OCI-LY3 (cell line): ENCODE results near the gene ATXN2.
"Not testable (repeated sequence)": the region's sequence is repeated elsewhere in the genome, so short reads cannot be mapped to it uniquely, and the experiment has no call there.

ENCODE experiments used
- H2AFZ ChIP-seq: fragments of 200-600, 300-600 bp; shearing (Covaris generic); 2 replicates; pipeline ENCODE4 v1.6.0; 2014; ENCODE audit warnings: antibody characterized with exemption, low read depth, low read length
- H3K27ac ChIP-seq: fragments of 200-600, 300-600 bp; sonication (generic); 2 replicates; pipeline ENCODE4 v1.5.1; 2014; ENCODE audit warnings: mild to moderate bottlenecking, low read length, moderate library complexity, mixed read lengths
- H3K27me3 ChIP-seq: fragments of 200-600, 300-600 bp; sonication (generic); 2 replicates; pipeline ENCODE4 v1.6.1; 2014; ENCODE audit warnings: low read depth, low read length, mixed read lengths
- H3K36me3 ChIP-seq: fragments of 200-600, 300-600 bp; sonication (generic); replicated peaks from 2 replicates; pipeline ENCODE3; 2014; ENCODE audit warnings: low read depth, low read length, mixed read lengths
- H3K4me1 ChIP-seq: fragments of 300-600, 200-600 bp; sonication (generic); 2 replicates; pipeline ENCODE4 v1.6.1; 2014; ENCODE audit warnings: low read length, mixed read lengths
- H3K4me2 ChIP-seq: fragments of 200-600, 300-600 bp; sonication (generic); 2 replicates; pipeline ENCODE4 v1.6.1; 2014; ENCODE audit warnings: low read length, mixed read lengths
- H3K4me3 ChIP-seq: fragments of 300-600, 200-600 bp; sonication (generic); 2 replicates; pipeline ENCODE4 v1.5.1; 2014; ENCODE audit warnings: antibody characterized with exemption, mild to moderate bottlenecking, low read length, moderate library complexity
- H3K79me2 ChIP-seq: fragments of 300-600, 200-600 bp; shearing (Covaris generic); 2 replicates; pipeline ENCODE4 v1.6.1; 2014; ENCODE audit warnings: mild to moderate bottlenecking, low read length, mixed read lengths
- H3K9ac ChIP-seq: fragments of 300-600, 200-600 bp; shearing (Covaris generic); 2 replicates; pipeline ENCODE4 v1.6.0; 2014; ENCODE audit warnings: mild to moderate bottlenecking, low read length, moderate library complexity
- H3K9me3 ChIP-seq: fragments of 200-600, 300-600 bp; shearing (Covaris generic); 2 replicates; pipeline ENCODE4 v1.6.1; 2014; ENCODE audit warnings: low read length, mixed read lengths; ENCODE audit not compliant: insufficient read depth
- H4K20me1 ChIP-seq: fragments of 200-600, 300-600 bp; sonication (generic); 2 replicates; pipeline ENCODE4 v1.6.1; 2016; ENCODE audit warnings: low read length, mixed read lengths; ENCODE audit not compliant: insufficient read depth
- EZH2phosphoT487 ChIP-seq: fragments of 200-600 bp; shearing (Covaris generic); IDR thresholded peaks from 2 replicates; pipeline ENCODE4 v1.6.1; 2018; ENCODE audit warnings: antibody characterized with exemption, mixed run types, low read depth
- TF ChIP-seq, protein P1 (sequence below): fragments of 200-600, 300-600 bp; sonication (generic); IDR thresholded peaks from 2 replicates; pipeline ENCODE4 v1.5.1; 2014; ENCODE audit warnings: antibody characterized with exemption, low read length, low read depth

The ATXN2 gene

DNA sequence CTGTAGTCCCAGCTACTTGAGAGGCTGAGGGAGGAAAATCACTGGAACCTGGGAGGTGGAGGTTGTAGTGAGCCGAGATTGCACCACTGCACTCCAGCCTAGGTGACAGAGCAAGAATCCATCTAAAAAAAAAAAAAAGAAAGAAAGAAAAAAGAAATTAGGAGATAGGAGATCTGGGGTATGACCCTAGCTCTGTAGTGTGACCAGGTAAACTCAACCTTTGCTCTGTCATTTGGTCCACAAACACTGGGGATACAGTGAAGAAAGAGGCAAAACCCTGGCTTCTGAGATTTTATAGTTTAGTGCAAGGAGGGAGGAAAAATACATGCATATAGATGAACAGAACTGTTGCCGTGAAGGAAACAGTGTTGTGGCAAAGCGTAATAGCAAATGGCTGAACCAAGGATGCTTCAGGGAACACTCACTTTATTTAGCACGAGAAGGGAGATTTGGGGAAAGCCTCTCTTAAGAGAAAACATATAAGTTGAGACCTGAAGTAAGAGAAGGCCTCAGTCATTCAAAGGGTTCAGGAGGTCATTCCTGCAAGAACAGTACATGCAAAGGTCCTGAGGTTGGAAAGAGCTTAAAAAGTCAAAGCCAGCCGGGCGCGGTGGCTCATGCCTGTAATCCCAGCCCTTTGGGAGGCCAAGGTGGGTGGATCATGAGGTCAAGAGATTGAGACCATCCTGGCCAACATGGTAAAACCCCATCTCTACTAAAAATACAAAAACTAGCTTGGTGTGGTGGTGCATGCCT, 29.6 kb upstream of the ATXN2 start:
- H3K27ac ChIP-seq = no peak overlapping the region
- H3K4me1 ChIP-seq = no peaks in the 10 kb centered on the region
- no peaks in the 10 kb centered on the region for H3K9me3 ChIP-seq
- H4K20me1 ChIP-seq = no peaks in the 10 kb centered on the region
- no peaks in the 10 kb centered on the region for H3K79me2 ChIP-seq
- no peak overlapping the region for H3K4me3 ChIP-seq
- TF ChIP-seq, protein P1, sequence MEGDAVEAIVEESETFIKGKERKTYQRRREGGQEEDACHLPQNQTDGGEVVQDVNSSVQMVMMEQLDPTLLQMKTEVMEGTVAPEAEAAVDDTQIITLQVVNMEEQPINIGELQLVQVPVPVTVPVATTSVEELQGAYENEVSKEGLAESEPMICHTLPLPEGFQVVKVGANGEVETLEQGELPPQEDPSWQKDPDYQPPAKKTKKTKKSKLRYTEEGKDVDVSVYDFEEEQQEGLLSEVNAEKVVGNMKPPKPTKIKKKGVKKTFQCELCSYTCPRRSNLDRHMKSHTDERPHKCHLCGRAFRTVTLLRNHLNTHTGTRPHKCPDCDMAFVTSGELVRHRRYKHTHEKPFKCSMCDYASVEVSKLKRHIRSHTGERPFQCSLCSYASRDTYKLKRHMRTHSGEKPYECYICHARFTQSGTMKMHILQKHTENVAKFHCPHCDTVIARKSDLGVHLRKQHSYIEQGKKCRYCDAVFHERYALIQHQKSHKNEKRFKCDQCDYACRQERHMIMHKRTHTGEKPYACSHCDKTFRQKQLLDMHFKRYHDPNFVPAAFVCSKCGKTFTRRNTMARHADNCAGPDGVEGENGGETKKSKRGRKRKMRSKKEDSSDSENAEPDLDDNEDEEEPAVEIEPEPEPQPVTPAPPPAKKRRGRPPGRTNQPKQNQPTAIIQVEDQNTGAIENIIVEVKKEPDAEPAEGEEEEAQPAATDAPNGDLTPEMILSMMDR = no peak
- TF ChIP-seq EZH2phosphoT487 = no peak
- no peaks in the 10 kb centered on the region for H3K27me3 ChIP-seq
- no peaks in the 10 kb centered on the region for H3K36me3 ChIP-seq
- H2AFZ ChIP-seq = no peak overlapping the region
- no peak overlapping the region for H3K9ac ChIP-seq
- no peak overlapping the region for H3K4me2 ChIP-seq

GRCh38 chr12:111626230-111626629, 27.1 kb upstream of the ATXN2 start:
- no peak overlapping the region for H2AFZ ChIP-seq
- H3K27me3 ChIP-seq = no peaks in the 10 kb centered on the region
- H3K4me2 ChIP-seq = no peak overlapping the region
- H3K9me3 ChIP-seq = no peaks in the 10 kb centered on the region
- no peak for TF ChIP-seq EZH2phosphoT487
- TF ChIP-seq, protein P1 = no peak
- H3K9ac ChIP-seq = no peak overlapping the region
- H3K4me1 ChIP-seq = no peaks in the 10 kb centered on the region
- no peak overlapping the region for H3K4me3 ChIP-seq
- H3K27ac ChIP-seq = no peak overlapping the region
- no peaks in the 10 kb centered on the region for H3K79me2 ChIP-seq
- no peaks in the 10 kb centered on the region for H3K36me3 ChIP-seq
- no peaks in the 10 kb centered on the region for H4K20me1 ChIP-seq

DNA sequence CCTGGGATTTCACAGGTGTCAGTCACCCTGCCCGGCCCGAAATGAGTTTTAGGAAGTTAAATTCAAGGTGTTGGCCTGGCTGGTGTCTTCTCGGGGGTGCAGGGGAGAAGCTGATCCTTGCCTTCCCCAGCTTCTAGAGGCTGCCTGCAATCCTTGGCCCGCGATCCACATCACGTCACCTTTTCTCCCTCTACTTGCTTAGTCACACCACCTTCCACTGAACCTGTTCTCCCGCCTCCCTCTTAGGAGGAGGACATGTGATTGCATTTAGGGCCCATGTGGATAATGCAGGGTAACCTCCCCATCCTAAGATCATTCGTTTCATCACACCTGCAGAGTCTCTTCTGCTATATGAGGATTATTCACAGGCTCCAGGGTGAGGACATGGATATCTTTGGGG, 25.4 kb upstream of the ATXN2 start:
- no peaks in the 10 kb centered on the region for H3K36me3 ChIP-seq
- no peak overlapping the region for H3K4me2 ChIP-seq
- no peaks in the 10 kb centered on the region for H3K27me3 ChIP-seq
- TF ChIP-seq, protein P1 = no peak
- TF ChIP-seq EZH2phosphoT487 = no peak
- H3K79me2 ChIP-seq = no peaks in the 10 kb centered on the region
- H2AFZ ChIP-seq = no peak overlapping the region
- H3K27ac ChIP-seq = no peak overlapping the region
- H3K4me1 ChIP-seq = no peaks in the 10 kb centered on the region
- no peak overlapping the region for H3K9ac ChIP-seq
- H4K20me1 ChIP-seq = no peaks in the 10 kb centered on the region
- H3K9me3 ChIP-seq = no peaks in the 10 kb centered on the region
- no peak overlapping the region for H3K4me3 ChIP-seq

- not testable (repeated sequence) for H3K4me1 ChIP-seq, H2AFZ ChIP-seq, H3K4me2 ChIP-seq, H3K4me3 ChIP-seq, H3K79me2 ChIP-seq, H3K27me3 ChIP-seq, H3K9ac ChIP-seq, H3K27ac ChIP-seq, H3K9me3 ChIP-seq, H3K36me3 ChIP-seq, H4K20me1 ChIP-seq
Observed at GRCh38 chr12:111617841-111618240, 18.7 kb upstream of the ATXN2 start.
